Activated T-cell treated with anti-CD3 and anti-CD28 coated beads for 48 hours (primary cell): ENCODE measurements around the gene LTV1.
"Not testable (repeated sequence)": the region's sequence is repeated elsewhere in the genome, so short reads cannot be mapped to it uniquely, and the experiment has no call there.

Experiments
- DNase-seq: peaks from one replicate; pipeline ENCODE4 v3.0.0-alpha.2; 2020; ENCODE audit warnings: low read depth

LTV1 gene, protein sequence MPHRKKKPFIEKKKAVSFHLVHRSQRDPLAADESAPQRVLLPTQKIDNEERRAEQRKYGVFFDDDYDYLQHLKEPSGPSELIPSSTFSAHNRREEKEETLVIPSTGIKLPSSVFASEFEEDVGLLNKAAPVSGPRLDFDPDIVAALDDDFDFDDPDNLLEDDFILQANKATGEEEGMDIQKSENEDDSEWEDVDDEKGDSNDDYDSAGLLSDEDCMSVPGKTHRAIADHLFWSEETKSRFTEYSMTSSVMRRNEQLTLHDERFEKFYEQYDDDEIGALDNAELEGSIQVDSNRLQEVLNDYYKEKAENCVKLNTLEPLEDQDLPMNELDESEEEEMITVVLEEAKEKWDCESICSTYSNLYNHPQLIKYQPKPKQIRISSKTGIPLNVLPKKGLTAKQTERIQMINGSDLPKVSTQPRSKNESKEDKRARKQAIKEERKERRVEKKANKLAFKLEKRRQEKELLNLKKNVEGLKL

GRCh38 chr6:143842902-143843676 lies at the start of gene LTV1:
LTV1 (plus strand) TSS chr6:143843338; CDS start chr6:143843478, 140 bp downstream.
- peak; percentile 91 for DNase-seq

GRCh38 chr6:143796551-143796950 lies 46.6 kb upstream of the LTV1 start:
- not testable (repeated sequence) for DNase-seq

DNA sequence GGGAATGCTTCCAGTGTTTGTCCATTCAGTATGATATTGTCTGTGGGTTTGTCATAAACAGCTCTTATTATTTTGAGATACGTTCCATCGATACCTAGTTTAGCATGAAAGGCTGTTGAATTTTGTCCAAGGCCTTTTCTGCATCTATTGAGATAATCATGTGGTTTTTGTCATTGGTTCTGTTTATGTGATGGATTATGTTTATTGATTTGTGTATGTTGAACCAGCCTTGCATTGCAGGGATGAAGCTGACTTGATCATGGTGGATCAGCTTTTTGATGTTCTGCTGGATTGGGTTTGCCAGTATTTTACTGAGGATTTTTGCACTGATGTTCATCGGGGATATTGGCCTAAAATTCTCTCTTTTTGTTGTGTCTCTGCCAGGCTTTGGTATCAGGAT lies 44.7 kb upstream of the LTV1 start:
- not testable (repeated sequence) for DNase-seq

DNA sequence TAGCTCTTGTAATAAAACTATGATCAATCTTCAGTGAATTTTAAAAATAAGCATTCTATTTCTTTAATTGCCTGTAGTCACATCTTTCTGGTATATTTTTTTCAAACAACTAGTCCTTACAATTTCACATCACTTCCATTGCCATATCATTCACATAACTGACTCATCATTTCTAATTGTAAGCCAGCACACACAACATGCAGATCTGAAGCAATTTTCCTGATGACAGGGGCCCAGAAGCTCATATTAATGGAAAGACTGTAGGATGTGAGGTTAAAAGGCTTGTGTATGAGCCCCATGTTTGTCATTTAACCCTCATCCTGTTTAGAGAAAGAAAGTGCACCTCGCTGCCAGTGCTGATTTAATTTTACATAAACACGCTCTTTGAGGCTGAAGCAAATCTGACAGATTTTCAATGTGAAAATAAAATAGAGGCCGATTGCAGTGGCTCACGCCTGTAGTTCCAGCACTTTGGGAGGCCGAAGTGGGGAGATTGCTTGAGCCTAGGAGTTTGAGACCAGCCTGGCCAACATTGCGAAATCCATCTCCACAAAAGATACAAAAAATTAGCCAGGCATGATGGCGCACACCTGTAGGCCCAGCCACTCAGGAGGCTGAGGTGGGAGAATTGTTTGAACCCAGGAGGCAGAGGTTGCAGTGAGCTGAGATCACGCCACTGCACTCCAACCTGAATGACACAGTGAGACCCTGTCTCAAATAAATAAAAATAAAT lies 40.1 kb upstream of the LTV1 start:
- DNase-seq: no peak

GRCh38 chr6:143803769-143804568 lies 39.2 kb upstream of the LTV1 start:
- no peak for DNase-seq

DNA sequence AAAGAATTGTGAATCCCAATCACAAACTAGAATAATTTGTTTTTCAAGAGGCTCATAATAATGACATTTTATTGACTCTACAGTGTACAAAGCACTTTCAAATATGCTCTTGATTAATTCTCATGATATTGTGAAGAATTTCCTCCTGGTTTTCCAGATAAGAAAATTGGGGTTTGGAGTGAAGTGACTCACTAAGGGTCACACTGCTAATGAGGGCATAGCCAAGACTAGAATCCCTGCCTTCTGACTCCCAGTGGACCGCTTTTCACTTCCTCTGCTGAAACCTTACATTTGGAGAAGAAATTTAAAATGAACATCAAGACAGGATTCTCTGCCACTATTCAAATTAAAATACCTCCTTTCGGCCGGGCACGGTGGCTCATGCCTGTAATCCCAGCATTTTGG lies 38.3 kb upstream of the LTV1 start:
- no peak for DNase-seq

DNA sequence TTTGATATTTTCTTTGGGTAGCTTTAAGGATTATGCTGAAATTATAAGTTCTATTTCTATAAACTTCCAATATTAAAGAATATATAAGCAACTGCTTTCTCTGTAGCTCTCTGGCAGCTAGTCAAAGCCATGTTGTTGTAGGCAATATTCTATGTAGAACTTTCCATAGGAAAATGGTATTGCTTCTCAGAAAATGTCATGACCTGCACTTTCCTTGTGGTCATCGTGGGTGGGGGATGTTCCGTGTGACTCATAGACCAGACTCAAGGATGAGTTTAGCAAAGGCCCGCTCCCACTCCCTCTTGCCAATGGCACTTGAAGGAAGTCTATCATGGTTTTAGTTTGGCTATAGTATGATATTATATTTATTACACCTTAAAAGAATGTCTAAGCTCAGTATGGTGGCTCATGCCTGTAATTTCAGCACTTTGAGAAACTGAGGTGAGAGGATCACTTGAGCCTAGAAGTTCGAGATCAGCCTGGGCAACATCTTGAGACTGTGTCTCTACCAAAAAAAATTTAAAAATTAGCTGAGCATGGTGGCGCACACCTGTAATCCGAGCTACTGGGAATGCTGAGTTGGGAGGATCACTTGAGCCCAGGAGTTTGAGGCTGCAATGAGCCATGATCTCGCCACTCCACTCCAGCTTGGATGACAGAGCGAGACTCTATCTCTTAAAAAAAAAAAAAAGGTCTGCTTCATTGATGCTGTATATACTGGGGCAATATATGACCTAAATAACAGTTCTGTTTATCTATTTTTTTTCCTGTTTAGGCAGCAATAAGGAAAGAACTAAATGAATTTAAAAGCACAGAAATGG lies 36.6 kb upstream of the LTV1 start:
- DNase-seq: peak; percentile 78

DNA sequence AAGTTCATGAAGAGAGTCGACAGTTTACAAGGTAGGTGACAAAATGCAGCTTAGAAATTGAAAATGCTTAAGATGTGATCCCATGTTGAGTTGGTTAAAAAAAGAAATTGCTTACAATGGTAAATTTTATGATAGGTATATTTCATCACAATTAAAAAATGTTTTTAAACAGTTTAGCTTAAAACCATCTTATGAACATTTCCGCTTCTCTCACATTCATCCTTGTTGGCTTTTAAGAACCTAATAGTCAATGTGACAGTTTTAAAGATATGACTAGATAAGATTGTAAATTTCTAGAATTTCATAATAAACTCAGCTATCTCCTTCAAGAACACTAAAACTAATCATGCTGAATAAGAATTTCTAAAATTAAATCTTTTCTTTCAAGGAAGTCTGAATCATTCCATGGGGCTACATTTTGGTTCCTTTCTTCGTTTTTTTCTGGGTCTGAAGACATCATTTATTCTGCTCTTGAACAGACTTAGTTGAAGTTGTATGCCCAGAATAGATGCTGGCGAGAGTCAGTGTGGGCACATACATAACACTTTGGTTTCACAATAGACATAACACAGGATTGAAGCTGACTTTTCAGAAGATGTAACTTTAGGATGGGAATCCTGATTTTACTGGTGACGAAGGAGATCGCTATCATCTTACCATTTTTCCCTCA lies 35.9 kb upstream of the LTV1 start:
- DNase-seq: no peak

GRCh38 chr6:143810745-143811144 lies 32.4 kb upstream of the LTV1 start:
- no peak for DNase-seq

GRCh38 chr6:143811501-143812157 lies 31.5 kb upstream of the LTV1 start:
- DNase-seq: no peak

DNA sequence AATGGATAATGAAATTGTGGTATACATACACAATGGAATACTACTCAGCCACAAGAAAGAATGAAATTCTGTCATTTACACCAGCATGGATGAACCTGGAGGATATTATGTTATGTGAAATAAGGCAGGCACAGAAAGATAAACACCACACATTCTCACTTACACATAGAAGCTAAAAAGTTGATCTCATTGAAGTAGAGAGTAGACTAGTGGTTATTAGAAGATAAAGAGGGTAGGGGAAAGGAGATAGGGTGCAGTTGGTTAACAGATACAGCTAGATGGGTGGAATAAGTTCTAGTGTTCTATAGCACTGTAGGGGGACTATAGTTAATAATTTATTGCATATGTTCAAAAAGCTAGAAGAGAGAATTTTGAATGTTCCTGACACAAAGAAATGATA lies 25.5 kb upstream of the LTV1 start:
- DNase-seq: no peak

DNA sequence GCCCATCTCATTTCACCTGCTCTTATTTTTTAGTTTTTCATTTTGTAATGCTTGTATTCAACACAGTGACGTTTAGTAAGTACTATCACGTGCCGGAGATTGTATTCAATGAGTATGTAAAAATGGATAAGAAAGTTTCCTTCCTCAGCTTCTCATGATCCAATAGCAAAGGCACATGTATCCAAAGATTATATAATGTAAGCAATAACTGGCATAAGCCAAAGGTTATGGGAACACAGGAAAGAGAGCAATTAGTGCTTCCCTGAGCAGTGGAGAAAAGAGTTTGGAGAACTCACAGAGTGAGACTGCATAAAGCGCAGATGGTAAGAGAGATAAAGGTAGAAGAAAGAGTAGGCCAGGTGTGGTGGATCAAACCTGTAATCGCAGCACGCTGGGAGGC lies 21.8 kb upstream of the LTV1 start:
- DNase-seq: no peak

DNA sequence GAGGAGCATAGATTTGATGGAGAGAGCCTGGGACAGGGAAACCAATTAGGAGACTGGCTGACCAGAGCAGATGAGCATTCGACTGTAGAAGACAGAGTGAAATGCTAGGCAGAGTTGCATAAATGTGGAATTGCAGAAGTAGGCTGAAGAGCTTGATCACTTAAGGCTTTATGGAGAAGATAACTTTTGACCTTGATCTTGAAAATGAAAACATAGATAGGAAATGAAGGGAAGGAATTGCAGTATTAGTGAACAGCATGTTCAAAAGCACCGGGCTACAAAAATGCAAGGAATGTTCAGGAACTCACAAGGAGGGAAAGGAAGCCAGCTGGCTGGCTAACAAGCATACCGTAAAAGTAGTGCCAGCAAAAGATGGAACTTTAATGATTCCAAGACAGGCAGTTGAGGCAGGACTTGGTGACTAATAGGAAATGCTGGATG lies 20.5 kb upstream of the LTV1 start:
- no peak for DNase-seq

DNA sequence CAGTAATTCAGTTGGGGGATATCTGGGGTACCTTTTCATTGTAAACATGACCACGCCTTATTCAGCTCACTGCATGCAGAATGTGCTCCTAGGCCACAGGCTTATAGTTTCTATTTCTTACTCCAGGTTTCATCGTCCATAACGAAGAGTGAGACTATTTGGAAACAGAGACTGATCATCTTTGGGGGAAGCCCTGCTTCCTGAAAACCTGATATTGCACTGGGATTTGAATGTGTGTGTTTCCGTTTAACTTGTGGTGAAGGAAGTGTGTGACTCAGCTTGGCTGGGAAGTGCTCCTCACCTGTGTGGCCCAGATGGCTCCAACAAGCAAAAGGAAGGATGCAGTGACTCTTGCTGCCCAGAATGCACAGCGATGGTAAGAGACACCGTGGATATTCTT lies 19.6 kb upstream of the LTV1 start:
- no peak for DNase-seq

DNA sequence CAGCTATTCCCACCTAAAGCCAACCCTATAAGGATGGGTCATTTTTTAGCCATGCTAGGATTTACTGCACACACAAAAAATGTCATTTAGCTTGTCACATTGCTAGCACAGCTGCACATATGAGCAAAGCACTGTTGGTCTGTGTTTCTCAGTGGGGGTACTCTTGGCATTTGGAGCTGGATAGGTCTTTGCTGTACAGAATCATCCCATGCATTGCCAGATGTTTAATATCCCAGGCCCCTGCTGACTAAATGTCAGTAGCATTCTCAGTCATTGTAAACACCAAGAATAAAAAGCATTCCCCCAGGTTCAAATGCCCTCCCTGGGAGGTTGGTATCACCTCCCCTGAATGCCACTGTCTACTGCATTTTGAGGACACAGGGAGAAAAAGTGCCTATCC lies 14.6 kb upstream of the LTV1 start:
- no peak for DNase-seq

DNA sequence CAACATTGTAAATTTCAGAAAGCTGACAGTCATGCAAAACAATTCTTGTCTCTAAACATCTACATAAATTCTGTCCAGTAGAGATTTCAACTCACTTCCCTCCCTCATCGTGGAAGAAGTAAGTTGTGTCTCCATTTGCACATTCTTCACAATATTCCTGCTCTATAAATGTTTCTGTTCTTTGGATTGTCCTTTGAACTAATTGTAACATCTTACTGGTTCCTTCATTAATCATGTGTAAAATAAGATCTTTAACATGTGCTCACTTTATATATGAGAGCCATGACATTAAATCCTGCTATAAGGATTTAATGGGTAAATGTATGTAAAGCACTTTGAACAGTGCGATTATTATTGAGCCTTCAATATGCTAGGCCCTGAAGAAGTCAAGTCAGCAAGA lies 7.0 kb upstream of the LTV1 start:
- DNase-seq: no peak

GRCh38 chr6:143838395-143838794 lies 4.7 kb upstream of the LTV1 start:
- no peak for DNase-seq

DNA sequence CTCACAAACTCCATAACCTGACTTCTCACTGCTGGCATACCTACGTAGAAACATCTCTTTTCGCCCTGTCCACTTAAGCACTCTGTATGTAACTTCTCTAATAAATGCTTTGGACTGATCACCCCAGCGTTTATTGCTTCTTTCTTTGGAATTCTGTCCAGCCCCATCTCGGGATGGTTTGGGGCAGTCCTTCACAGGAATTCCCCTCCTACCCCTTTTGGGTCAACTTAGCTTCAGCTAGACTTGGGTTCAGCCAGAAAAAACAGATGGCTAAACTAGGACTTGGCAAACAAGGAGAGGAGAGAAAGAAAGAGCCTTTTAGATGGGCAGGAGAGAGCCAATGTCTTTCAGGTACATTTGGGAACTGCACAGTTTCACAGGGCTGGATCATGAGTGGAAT lies 3.9 kb upstream of the LTV1 start:
- DNase-seq: no peak

DNA sequence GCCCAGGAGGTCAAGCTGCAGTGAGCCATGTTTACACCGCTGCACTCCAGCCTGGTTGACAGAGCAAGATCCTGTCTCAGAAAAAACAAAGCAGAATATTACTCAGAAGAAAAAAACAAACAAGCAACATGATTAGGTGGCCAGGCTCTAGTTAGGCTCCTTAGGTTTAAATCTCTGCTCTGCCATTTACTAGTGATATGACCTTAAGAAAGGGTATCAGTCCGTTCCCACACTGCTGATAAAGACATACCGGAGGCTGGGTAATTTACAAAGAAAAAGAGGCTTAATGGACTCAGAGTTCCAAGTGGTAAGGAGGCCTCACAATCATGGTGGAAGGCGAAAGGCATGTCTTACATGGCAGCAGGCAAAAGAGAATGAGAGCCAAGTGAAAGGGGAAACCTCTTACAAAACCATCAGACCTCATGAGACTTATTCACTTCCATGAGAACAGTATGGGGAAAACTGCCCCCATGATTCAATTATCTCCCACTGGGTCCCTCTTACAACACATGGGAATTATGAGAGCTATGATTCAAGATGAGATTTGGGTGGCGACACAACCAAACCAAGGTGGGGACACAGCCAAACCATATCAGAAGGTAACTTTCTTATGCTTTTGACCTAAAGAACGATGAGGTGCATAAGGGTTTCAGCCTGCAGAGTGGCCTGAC lies 2.4 kb upstream of the LTV1 start:
- no peak for DNase-seq
